ENCODE measurements around the gene PCNX2.

- no peak for TF ChIP-seq POLR2A (IDR thresholded peaks at IDR 0.05; ENCODE audit: low read depth, low read length)
- TF ChIP-seq POLR2AphosphoS5 (IDR thresholded peaks at IDR 0.05; ENCODE audit: insufficient read depth, low read depth, low read length), result no peak
- TF ChIP-seq CTCF (IDR thresholded peaks at IDR 0.05; ENCODE audit: extremely low read depth in 1 of 2, insufficient read depth in 1 of 2, low read depth in 1 of 2, low read length in 2 of 2), result no peak
- no peak for TF ChIP-seq MAX (IDR thresholded peaks at IDR 0.05; ENCODE audit: insufficient read depth, insufficient read length)
- no peak for TF ChIP-seq EZH2 (IDR thresholded peaks at IDR 0.05; ENCODE audit: borderline replicate concordance, low read depth, low read length, severe bottlenecking)
- TF ChIP-seq FOS (IDR thresholded peaks at IDR 0.05; ENCODE audit: borderline replicate concordance, insufficient read depth, low read length), result no peak
Observed at GRCh38 chr1:232965912-232966217, 329.7 kb downstream of the PCNX2 start.
